ENCODE data around the gene SAMHD1. TPM values are rescaled to one million over a fixed set of nuclear protein-coding genes. Genes with fewer than 3 reads are reported as not detected.
"Not testable (repeated sequence)": the region's sequence is repeated elsewhere in the genome, so short reads cannot be mapped to it uniquely, and the experiment has no call there.

The SAMHD1 gene
- 203 TPM for total RNA-seq

DNA sequence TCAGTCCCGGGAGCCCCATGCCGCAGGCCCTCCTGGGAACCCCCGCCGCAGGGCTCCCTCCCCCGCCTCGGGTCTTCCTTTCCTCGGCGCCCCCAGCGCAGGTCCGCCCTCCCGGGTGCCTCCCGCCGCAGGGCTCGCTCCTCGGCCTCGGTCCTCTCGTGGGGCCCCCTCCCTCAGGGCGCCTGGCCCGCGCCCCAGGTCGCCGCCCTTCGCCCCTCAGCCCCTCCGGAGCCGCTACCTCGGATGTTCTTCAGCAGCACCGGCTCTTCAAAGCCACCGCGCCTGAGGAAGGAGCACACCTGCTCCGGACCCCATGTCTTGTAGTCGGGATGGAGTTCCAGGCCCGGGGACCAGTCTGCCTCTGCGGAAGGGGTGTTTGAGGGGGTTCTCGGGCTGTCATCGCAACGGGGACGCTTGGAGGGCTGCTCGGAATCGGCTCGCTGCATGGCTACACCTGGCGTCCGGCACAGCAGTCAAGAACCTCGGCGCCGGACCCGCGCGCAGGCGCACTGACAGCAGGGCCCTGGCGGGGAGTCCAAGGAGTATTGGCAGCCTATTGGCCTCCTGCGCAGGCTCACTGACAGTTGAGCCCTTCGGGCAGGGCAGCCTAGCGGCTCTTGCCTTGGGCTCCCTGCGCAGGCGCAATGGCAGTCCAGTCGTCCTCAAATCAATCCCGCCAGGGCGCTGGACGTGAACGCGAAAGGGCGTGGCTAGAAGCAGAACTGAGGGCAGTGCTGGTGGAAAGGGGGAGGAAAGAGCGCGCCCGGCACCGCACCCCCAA is at the start of gene SAMHD1:
Gene SAMHD1 (minus strand): TSS at position 511 of the 781 bp plus-strand sequence. CDS start 65 bp downstream, at position 446.
- H3K4me1 ChIP-seq (ENCODE audit: insufficient read depth, low read length), result peaks cover 69% of the 10 kb centered on the region

GRCh38 chr20:37000171-37000570 is 48.7 kb upstream of the SAMHD1 start:
- not testable (repeated sequence) for H3K9me3 ChIP-seq (ENCODE audit: low read depth, low read length); H3K27me3 ChIP-seq (ENCODE audit: insufficient read depth, low read length); H3K4me3 ChIP-seq (ENCODE audit: low read length)
- peaks cover 18% of the 10 kb centered on the region for H3K4me1 ChIP-seq (ENCODE audit: insufficient read depth, low read length)

More for the DNA sequence above, at the start of gene SAMHD1:
- H3K4me3 ChIP-seq (ENCODE audit: low read length), result peak within 1 kb of the TSS; percentile 100
- H3K9me3 ChIP-seq (ENCODE audit: low read depth, low read length), result no peaks in the 10 kb centered on the region
- no peaks in the 10 kb centered on the region for H3K27me3 ChIP-seq (ENCODE audit: insufficient read depth, low read length)

DNA sequence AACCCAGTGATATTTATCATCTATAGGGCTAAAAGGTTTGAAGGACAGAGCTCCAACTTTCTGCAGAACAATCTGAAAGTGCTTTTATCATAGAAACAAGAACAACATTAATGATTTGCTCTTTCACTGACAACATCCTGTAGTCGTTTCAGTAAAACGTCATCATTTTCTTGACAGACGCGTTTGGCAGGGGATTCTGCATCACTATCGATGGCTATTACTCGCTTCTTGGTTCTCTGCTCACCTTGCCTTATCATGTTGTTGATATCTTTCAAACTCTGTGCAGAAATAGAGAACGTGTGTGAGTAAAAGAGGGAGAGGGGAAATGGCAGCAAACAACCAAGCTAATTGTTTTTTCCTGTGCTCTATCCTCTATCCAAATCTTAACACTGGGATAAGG is 47.1 kb upstream of the SAMHD1 start:
- Histone ChIP-seq H3K27me3 (ENCODE audit: insufficient read depth, low read length) (no peaks in the 10 kb centered on the region), H3K4me3 (ENCODE audit: low read length) (no peak overlapping the region)

DNA sequence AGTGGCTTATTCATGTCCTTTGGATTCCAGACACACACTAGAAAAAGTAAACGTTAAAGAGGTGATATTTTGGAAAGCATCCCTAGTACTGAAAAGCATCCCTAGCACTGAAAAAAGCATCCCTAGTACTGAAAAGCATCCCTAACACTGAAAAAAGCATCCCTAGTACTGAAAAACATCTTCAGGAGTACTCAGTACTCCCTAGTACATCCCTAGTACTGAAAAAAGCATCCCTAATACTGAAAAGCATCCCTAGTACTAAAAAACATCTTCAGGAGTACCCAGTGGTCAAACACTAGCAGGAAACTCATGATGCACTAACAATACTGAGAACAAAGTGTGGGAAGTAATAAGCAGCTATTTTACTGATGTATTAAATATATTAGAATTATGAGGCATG is 45.6 kb upstream of the SAMHD1 start:
- H3K4me1 ChIP-seq (ENCODE audit: insufficient read depth, low read length), result peaks cover under 1% of the 10 kb centered on the region
- no peaks in the 10 kb centered on the region for H3K27me3 ChIP-seq (ENCODE audit: insufficient read depth, low read length)
- no peak overlapping the region for H3K4me3 ChIP-seq (ENCODE audit: low read length)
- no peaks in the 10 kb centered on the region for H3K9me3 ChIP-seq (ENCODE audit: low read depth, low read length)

More for the DNA sequence above, 47.1 kb upstream of the SAMHD1 start:
- Histone ChIP-seq H3K4me1 (ENCODE audit: insufficient read depth, low read length) (peaks cover 3% of the 10 kb centered on the region), H3K9me3 (ENCODE audit: low read depth, low read length) (no peaks in the 10 kb centered on the region)

DNA sequence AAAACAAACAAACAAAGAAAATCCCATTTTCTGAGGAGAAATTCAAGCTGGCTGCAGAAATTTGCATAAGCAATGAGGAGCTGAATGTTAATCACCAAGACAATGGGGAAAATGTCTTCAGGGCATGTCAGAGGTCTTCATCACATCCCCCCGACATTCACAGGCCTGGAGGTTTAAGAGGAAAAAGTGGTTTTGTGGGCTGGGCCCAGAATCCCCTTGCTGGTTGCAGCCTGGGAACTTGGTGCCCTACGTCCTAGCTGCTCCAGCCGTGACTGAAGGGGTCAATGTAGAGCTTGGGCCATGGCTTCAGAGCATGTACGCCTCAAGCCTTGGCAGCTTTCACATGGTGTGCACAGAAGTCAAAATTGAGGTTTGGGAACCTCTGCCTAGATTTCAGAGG is 42.7 kb upstream of the SAMHD1 start:
- H3K27me3 ChIP-seq (ENCODE audit: insufficient read depth, low read length); H3K4me3 ChIP-seq (ENCODE audit: low read length); H3K9me3 ChIP-seq (ENCODE audit: low read depth, low read length): not testable (repeated sequence)
- H3K4me1 ChIP-seq (ENCODE audit: insufficient read depth, low read length), result peaks cover 29% of the 10 kb centered on the region

DNA sequence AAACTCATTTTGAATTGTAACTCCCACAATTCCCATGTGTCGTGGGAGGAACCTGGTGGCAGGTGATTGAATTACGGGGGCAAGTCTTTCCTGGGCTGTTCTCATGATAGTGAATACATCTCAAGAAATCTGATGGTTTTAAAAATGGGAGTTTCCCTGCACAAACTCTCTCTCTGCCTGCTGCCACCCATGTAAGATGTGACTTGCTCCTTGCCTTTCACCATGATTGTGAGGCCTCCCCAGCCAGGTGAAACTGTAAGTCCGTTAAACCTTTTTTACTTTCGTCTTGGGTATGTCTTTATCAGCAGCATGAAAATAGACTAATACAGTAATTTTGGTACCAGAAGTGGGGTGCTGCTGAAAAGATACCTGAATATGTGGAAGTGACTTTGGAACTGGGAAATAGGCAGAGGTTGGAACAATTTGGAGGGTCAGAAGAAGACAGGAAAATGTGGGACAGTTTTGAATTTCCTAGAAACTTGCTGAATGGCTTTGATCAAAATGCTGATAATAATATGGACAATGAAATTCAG is 41.4 kb upstream of the SAMHD1 start:
- Histone ChIP-seq H3K4me1 (ENCODE audit: insufficient read depth, low read length) (peaks cover 43% of the 10 kb centered on the region), H3K9me3 (ENCODE audit: low read depth, low read length) (no peaks in the 10 kb centered on the region), H3K27me3 (ENCODE audit: insufficient read depth, low read length) (no peaks in the 10 kb centered on the region), H3K4me3 (ENCODE audit: low read length) (no peak overlapping the region)

GRCh38 chr20:36991703-36992102 is 40.2 kb upstream of the SAMHD1 start:
- H3K27me3 ChIP-seq (ENCODE audit: insufficient read depth, low read length), result no peaks in the 10 kb centered on the region
- peaks cover 43% of the 10 kb centered on the region for H3K4me1 ChIP-seq (ENCODE audit: insufficient read depth, low read length)
- H3K4me3 ChIP-seq (ENCODE audit: low read length), result no peak overlapping the region

DNA sequence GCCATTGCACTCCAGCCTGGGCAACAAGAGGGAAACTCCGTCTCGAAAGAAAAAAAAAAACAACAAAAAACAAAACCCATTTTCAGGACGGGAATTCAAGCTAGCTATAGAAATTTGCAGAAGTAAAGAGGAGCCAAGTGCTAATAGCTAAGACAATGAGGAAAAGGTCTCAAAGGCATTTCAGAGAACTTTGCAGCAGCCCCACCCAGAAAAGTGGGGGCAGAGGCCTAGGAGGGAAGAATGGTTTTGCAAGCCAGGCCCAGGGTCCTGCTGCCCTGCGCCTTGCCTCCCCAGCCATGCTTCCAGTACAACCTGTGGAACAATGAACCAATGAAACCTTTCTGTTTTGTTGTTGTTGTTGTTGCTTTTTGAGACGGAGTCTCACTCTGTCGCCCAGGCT is 38.3 kb upstream of the SAMHD1 start:
- Histone ChIP-seq H3K4me3 (ENCODE audit: low read length) (no peak overlapping the region), H3K27me3 (ENCODE audit: insufficient read depth, low read length) (no peaks in the 10 kb centered on the region), H3K9me3 (ENCODE audit: low read depth, low read length) (no peaks in the 10 kb centered on the region), H3K4me1 (ENCODE audit: insufficient read depth, low read length) (peaks cover 43% of the 10 kb centered on the region)

More at GRCh38 chr20:36991703-36992102, 40.2 kb upstream of the SAMHD1 start:
- H3K9me3 ChIP-seq (ENCODE audit: low read depth, low read length), result no peaks in the 10 kb centered on the region

GRCh38 chr20:36988494-36988966 is 37.0 kb upstream of the SAMHD1 start:
- peaks cover 45% of the 10 kb centered on the region for H3K4me1 ChIP-seq (ENCODE audit: insufficient read depth, low read length)
- H3K9me3 ChIP-seq (ENCODE audit: low read depth, low read length), result no peaks in the 10 kb centered on the region
- no peak overlapping the region for H3K4me3 ChIP-seq (ENCODE audit: low read length)
- no peaks in the 10 kb centered on the region for H3K27me3 ChIP-seq (ENCODE audit: insufficient read depth, low read length)

- Histone ChIP-seq H3K4me1 (ENCODE audit: insufficient read depth, low read length) (peaks cover 17% of the 10 kb centered on the region), H3K9me3 (ENCODE audit: low read depth, low read length) (no peaks in the 10 kb centered on the region), H3K4me3 (ENCODE audit: low read length) (no peak overlapping the region), H3K27me3 (ENCODE audit: insufficient read depth, low read length) (no peaks in the 10 kb centered on the region)
Measured at GRCh38 chr20:36984257-36984638, 32.7 kb upstream of the SAMHD1 start.

DNA sequence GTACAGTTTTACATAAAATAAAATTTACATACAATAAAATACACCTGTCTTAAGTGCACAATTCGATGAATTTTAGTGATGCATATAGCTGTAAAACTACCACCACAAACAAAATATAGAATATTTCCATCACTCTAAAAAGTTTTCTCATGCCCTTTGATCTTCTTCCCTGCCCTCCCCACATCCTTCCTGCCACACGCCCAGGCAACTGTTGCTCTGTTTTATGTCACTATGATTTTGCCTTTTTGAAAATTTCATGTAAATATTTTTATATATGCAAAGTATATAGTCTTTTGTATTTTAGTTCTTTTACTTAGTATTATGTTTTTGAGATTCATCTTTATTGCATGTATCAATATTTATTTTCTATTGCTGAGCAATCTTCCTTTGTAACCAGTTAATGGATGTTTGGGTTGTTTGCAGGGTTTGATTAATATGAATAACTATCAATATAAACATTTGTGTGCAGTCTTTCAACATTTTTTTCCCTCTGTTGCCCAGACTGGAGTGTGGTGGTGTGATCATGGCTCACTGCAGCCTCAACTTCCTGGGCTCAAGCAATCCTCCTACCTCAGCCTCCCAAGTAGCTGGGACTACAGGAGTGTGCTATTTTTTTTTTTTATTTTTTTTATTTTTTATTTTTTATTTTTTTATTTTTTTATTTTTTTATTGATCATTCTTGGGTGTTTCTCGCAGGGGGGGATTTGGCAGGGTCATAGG is 23.8 kb upstream of the SAMHD1 start:
- Histone ChIP-seq H3K9me3 (ENCODE audit: low read depth, low read length) (no peaks in the 10 kb centered on the region), H3K4me3 (ENCODE audit: low read length) (no peak overlapping the region), H3K4me1 (ENCODE audit: insufficient read depth, low read length) (peaks cover 25% of the 10 kb centered on the region), H3K27me3 (ENCODE audit: insufficient read depth, low read length) (no peaks in the 10 kb centered on the region)

DNA sequence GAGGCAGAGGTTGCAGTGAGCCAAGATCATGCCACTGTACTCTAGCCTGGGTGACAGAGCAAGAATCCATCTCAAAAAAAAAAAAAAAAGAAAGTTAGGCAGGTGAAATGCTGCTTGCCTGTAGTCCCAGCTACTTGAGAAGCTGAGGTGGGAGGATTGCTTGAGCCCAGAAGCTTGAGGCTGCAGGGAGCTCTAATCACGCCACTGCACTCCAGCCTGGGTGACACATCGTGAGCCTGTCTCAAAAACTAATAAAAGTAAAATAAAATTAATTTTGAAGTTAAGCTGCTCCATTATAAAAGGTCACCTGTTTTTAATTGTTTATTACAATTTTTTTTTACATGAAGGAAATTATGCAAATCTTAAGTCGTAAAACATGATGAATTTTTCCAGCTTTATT is 23.2 kb upstream of the SAMHD1 start:
- no peaks in the 10 kb centered on the region for H3K27me3 ChIP-seq (ENCODE audit: insufficient read depth, low read length)
- no peak overlapping the region for H3K4me3 ChIP-seq (ENCODE audit: low read length)
- H3K9me3 ChIP-seq (ENCODE audit: low read depth, low read length), result no peaks in the 10 kb centered on the region
- H3K4me1 ChIP-seq (ENCODE audit: insufficient read depth, low read length), result peaks cover 31% of the 10 kb centered on the region

DNA sequence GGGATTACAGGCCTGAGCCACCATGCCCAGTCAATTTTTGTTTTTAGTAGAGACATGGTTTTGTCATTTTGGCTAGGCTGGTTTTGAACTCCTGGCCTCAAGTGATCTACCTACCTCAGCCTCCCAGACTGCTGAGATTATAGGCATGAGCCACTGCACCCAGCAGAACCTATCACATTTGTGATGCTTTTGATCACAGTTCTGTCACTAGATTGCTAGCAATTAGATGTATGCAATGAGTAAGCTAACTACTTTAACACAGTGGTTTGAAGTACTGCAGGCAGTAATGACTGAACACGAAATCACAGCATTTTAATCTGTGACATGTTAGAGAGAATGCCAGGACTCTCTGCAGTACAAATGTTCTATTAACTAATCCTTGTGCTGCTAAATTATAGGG is 19.6 kb upstream of the SAMHD1 start:
- no peaks in the 10 kb centered on the region for H3K27me3 ChIP-seq (ENCODE audit: insufficient read depth, low read length)
- H3K4me3 ChIP-seq (ENCODE audit: low read length), result no peak overlapping the region
- peaks cover 55% of the 10 kb centered on the region for H3K4me1 ChIP-seq (ENCODE audit: insufficient read depth, low read length)
- H3K9me3 ChIP-seq (ENCODE audit: low read depth, low read length), result no peaks in the 10 kb centered on the region

DNA sequence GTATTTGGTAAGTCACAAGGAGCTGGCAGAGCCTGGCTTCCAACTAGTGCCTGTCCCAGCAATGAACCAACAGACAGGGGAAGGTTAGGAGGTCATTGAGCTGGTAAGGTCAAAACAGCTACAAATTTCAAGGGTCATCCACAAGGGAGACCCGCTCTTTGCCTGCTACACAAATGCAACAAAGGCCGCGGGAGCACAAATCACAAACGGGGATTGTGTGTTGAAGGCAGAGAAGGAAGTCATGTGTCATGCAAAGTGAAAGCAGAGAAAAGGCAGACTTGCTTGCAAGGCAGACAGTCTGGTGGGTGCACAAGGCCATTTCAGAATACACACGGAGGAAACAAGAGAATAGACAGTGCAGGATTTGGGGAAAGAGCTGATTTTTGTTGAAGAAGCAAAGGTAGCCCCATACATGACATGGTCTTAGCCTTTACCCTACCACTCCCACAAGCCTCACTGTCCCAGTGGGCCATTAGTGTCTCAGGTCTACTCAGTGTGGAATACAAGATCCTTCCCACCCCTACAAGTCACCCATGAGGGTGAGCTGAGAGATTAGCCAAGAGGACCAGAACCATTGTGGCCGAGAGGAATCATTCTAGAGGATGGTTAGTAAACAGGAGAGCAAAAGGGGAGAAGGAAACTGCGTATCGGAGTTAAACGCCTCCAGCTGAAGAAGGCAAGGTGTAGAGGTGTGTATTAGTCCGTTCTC is 18.1 kb upstream of the SAMHD1 start:
- H3K27me3 ChIP-seq (ENCODE audit: insufficient read depth, low read length), result no peaks in the 10 kb centered on the region
- H3K4me1 ChIP-seq (ENCODE audit: insufficient read depth, low read length), result peaks cover 53% of the 10 kb centered on the region
- H3K9me3 ChIP-seq (ENCODE audit: low read depth, low read length), result no peaks in the 10 kb centered on the region
- H3K4me3 ChIP-seq (ENCODE audit: low read length), result no peak overlapping the region

GRCh38 chr20:36969051-36969450 is 17.5 kb upstream of the SAMHD1 start:
- H3K4me3 ChIP-seq (ENCODE audit: low read length), result no peak overlapping the region
- peaks cover 47% of the 10 kb centered on the region for H3K4me1 ChIP-seq (ENCODE audit: insufficient read depth, low read length)

More at GRCh38 chr20:36969051-36969450, 17.5 kb upstream of the SAMHD1 start:
- Histone ChIP-seq H3K27me3 (ENCODE audit: insufficient read depth, low read length) (no peaks in the 10 kb centered on the region), H3K9me3 (ENCODE audit: low read depth, low read length) (no peaks in the 10 kb centered on the region)
